SK-N-SH (cell line): ENCODE measurements around the gene BLOC1S3. TPM values are rescaled to one million over a fixed set of nuclear protein-coding genes. Genes with fewer than 3 reads are reported as not detected.

Source experiments
- CTCF ChIA-PET: fragments of 300-600, 350-600 bp; formaldehyde crosslinking; extraction: SDS; loops from one replicate; lab custom pipeline; 2021; lab: Yijun Ruan, JAX
- POLR2A ChIA-PET: fragments of 350-600 bp; sonication (Branson Sonifier 250); formaldehyde crosslinking; extraction: SDS; loops from one replicate; lab custom pipeline; 2020; ENCODE audit warnings: antibody characterized with exemption, inconsistent platforms; lab: Yijun Ruan, JAX
- DNase-seq: peaks from one replicate; pipeline ENCODE4 v3.0.0; 2012
- H2AFZ ChIP-seq: fragments of 200-600 bp; sonication (generic); 2 replicates; pipeline ENCODE4 v1.8.1; 2016; ENCODE audit warnings: antibody characterized with exemption, mild to moderate bottlenecking, low read depth
- H3F3A ChIP-seq: fragments of 200-600 bp; sonication (generic); replicated peaks from 2 replicates; pipeline ENCODE3; 2016; ENCODE audit warnings: antibody characterized with exemption, mild to moderate bottlenecking; ENCODE audit not compliant: insufficient read depth
- H3K27ac ChIP-seq, 2 experiments: fragments of 200-500 bp in 1 of 2; fragments of 200-600 bp in 1 of 2; sonication (Bioruptor generic) in 1 of 2; sonication (generic), shearing (Covaris generic) in 1 of 2; 2 replicates each; pipeline versions ENCODE4 v1.5.1 to v1.6.1; 2014 to 2016; ENCODE audit warnings: low read depth in 2 of 2, inconsistent platforms in 1 of 2, low read length in 1 of 2, mild to moderate bottlenecking in 1 of 2, mixed read lengths in 1 of 2
- H3K27me3 ChIP-seq: fragments of 200-600 bp; sonication (generic), shearing (Covaris generic); 2 replicates; pipeline ENCODE4 v1.6.1; 2016; ENCODE audit warnings: mixed run types; ENCODE audit not compliant: insufficient read depth
- H3K36me3 ChIP-seq, 2 experiments: fragments of 200-500 bp in 1 of 2; fragments of 200-600 bp in 1 of 2; sonication (Bioruptor generic) in 1 of 2; sonication (generic) in 1 of 2; replicated peaks in 1 of 2; 2 replicates each; pipeline versions ENCODE3 to v1.5.1; 2014 to 2016; ENCODE audit warnings: low read length in 1 of 2, mild to moderate bottlenecking in 1 of 2; ENCODE audit not compliant: insufficient read depth in 2 of 2, control insufficient read depth in 1 of 2
- H3K4me1 ChIP-seq, 2 experiments: fragments of 200-500 bp in 1 of 2; fragments of 200-600 bp in 1 of 2; sonication (Bioruptor generic) in 1 of 2; sonication (generic), shearing (Covaris generic) in 1 of 2; 2 replicates each; pipeline versions ENCODE4 v1.5.1 to v1.6.1; 2014 to 2016; ENCODE audit warnings: low read depth in 1 of 2, low read length in 1 of 2, mixed run types in 1 of 2; ENCODE audit not compliant: insufficient read depth in 2 of 2, control insufficient read depth in 1 of 2
- H3K4me2 ChIP-seq: fragments of 200-600 bp; sonication (generic), shearing (Covaris generic); 2 replicates; pipeline ENCODE4 v1.6.1; 2017; ENCODE audit warnings: mixed run types
- H3K4me3 ChIP-seq, 2 experiments: fragments of 200-500 bp in 1 of 2; fragments of 200-600 bp in 1 of 2; sonication (Bioruptor generic) in 1 of 2; sonication (generic), shearing (Covaris generic) in 1 of 2; 2 replicates each; pipeline versions ENCODE4 v1.5.1 to v1.8.1; 2014 to 2016; ENCODE audit warnings: low read depth in 2 of 2, inconsistent platforms in 1 of 2, low read length in 1 of 2, mild to moderate bottlenecking in 1 of 2, mixed read lengths in 1 of 2, moderate library complexity in 1 of 2
- H3K79me2 ChIP-seq: fragments of 200-600 bp; sonication (generic); 2 replicates; pipeline ENCODE4 v1.8.1; 2017; ENCODE audit warnings: mild to moderate bottlenecking; ENCODE audit not compliant: insufficient read depth
- H3K9ac ChIP-seq: fragments of 200-600 bp; sonication (generic); 2 replicates; pipeline ENCODE4 v1.6.1; 2017; ENCODE audit warnings: mixed run types
- H3K9me2 ChIP-seq: fragments of 200-600 bp; sonication (generic); 2 replicates; pipeline ENCODE4 v1.6.1; 2017; ENCODE audit warnings: mixed run types
- H3K9me3 ChIP-seq: fragments of 200-600 bp; sonication (generic); 2 replicates; pipeline ENCODE4 v1.6.1; 2017; ENCODE audit warnings: mixed run types, mild to moderate bottlenecking, moderate library complexity
- H4K20me1 ChIP-seq: fragments of 200-600 bp; sonication (generic); 2 replicates; pipeline ENCODE4 v1.6.1; 2017; ENCODE audit warnings: mild to moderate bottlenecking, mixed run types; ENCODE audit not compliant: insufficient read depth
- ELF1 ChIP-seq: IDR thresholded peaks from 2 replicates; pipeline ENCODE4 v1.4.0; 2012
- EZH2phosphoT487 ChIP-seq: fragments of 200-600 bp; sonication (generic); IDR thresholded peaks from 2 replicates; pipeline ENCODE4 v1.6.1; 2017; ENCODE audit warnings: low read depth, mixed run types, mild to moderate bottlenecking, antibody characterized with exemption, moderate library complexity, borderline replicate concordance
- FOSL2 ChIP-seq: IDR thresholded peaks from 2 replicates; pipeline ENCODE4 v1.4.0; 2012; ENCODE audit warnings: low read depth, mild to moderate bottlenecking, moderate library complexity, borderline replicate concordance
- FOXJ3 ChIP-seq: sonication (generic); formaldehyde crosslinking; IDR thresholded peaks from 2 replicates; pipeline ENCODE4 v1.5.1; 2020; ENCODE audit warnings: mild to moderate bottlenecking, missing genetic modification reagents
- GABPA ChIP-seq: IDR thresholded peaks from 2 replicates; pipeline ENCODE4 v1.4.0; 2012; ENCODE audit warnings: low read depth, mild to moderate bottlenecking
- JUND ChIP-seq: IDR thresholded peaks from 2 replicates; pipeline ENCODE4 v1.4.0; 2012
- MEF2A ChIP-seq: IDR thresholded peaks from 2 replicates; pipeline ENCODE4 v1.4.0; 2012; ENCODE audit warnings: low read depth, borderline replicate concordance
- MXI1 ChIP-seq: IDR thresholded peaks from 2 replicates; pipeline ENCODE4 v1.6.1; 2012; ENCODE audit warnings: mild to moderate bottlenecking, low read depth, low read length, improper control_type of control experiment
- NFIC ChIP-seq: IDR thresholded peaks from 2 replicates; pipeline ENCODE4 v1.4.0; 2012; ENCODE audit warnings: borderline replicate concordance
- NRF1 ChIP-seq: IDR thresholded peaks from 2 replicates; pipeline ENCODE4 v1.6.1; 2012; ENCODE audit warnings: low read depth, mild to moderate bottlenecking, low read length
- POLR2AphosphoS5 ChIP-seq: IDR thresholded peaks from 2 replicates; pipeline ENCODE4 v1.6.1; 2012; ENCODE audit warnings: low read depth, low read length
- RXRA ChIP-seq: IDR thresholded peaks from 2 replicates; pipeline ENCODE4 v1.4.0; 2012; ENCODE audit warnings: low read depth, mild to moderate bottlenecking, borderline replicate concordance
- SMC3 ChIP-seq: IDR thresholded peaks from 2 replicates; pipeline ENCODE4 v1.6.1; 2012; ENCODE audit warnings: low read depth, low read length, improper control_type of control experiment
- TCF12 ChIP-seq: IDR thresholded peaks from 2 replicates; pipeline ENCODE4 v1.4.0; 2012
- TEAD4 ChIP-seq: IDR thresholded peaks from 2 replicates; pipeline ENCODE4 v1.4.0; 2012; ENCODE audit warnings: mild to moderate bottlenecking, borderline replicate concordance; ENCODE audit not compliant: insufficient read depth
- WGBS: methylation state at CpG from one replicate; pipeline ENCODE4 v1.1.6; 2017; ENCODE audit warnings: low lambda C conversion rate; 5-methylcytosine and 5-hydroxymethylcytosine counted together
- polyA plus RNA-seq, 3 experiments: library from polyadenylated mRNA; depleted of rRNA; stranded (reverse); fragments of >200 nt; gene quantifications; 2 replicates each; pipeline ENCODE4 v1.2.3, GENCODE V29; 2012
- TF ChIP-seq, protein P1 (sequence below): IDR thresholded peaks from 2 replicates; pipeline ENCODE4 v1.4.0; 2012; ENCODE audit warnings: low read depth, borderline replicate concordance
- TF ChIP-seq, protein P2 (sequence below): IDR thresholded peaks from 2 replicates; pipeline ENCODE4 v1.6.1; 2012; ENCODE audit warnings: mild to moderate bottlenecking, low read depth, low read length, moderate library complexity
- TF ChIP-seq, protein P3 (sequence below): fragments of 200-600 bp; sonication (generic); IDR thresholded peaks from 2 replicates; pipeline ENCODE4 v1.6.1; 2017; ENCODE audit warnings: antibody characterized with exemption, mild to moderate bottlenecking, moderate library complexity

Gene BLOC1S3
- polyA plus RNA-seq, 1 of the 3 experiments (the other 2 are of a cell fraction): 3.0 TPM

DNA sequence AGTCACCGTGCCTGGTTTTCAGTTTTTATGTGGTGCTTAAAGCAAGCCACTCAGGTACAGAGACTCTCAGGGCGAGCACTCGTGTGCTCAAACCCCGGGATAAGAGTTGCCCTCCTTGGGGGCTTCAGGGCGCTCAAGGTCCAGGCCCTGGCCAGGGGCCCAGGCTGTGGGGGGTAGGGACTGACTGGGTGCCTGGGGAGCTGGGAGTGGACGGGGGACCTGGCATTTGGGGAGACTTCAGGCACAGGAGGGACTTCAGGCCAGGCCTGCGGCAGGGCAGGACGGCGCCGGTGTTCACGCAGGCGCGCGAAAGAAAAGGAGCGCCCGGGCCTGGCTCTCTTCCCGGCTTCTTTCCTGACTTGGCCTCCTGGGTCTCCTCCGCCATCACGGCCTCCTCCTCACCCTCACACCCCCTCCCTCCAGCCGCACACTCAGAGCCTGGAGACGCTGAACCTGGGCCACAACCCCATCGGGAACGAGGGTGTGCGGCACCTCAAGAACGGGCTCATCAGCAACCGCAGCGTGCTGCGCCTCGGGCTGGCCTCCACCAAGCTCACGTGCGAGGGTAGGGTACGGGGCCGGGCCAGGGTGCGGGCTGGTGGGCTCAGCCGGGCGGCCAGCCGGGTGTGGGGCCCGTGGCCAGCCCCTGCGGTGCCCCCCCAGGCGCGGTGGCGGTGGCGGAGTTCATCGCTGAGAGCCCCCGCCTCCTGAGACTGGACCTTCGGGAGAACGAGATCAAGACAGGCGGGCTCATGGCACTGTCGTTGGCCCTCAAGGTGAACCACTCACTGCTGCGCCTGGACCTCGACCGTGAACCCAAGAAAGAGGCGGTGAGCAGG, 33.9 kb upstream of the BLOC1S3 start:
- Histone ChIP-seq H3K9me3 (no peaks in the 10 kb centered on the region), H2AFZ (no peak overlapping the region), H3K4me3 (no peak overlapping the region), H3F3A (no peaks in the 10 kb centered on the region), H3K36me3 (peaks cover 0 to 42% of the 10 kb centered on the region in 2 experiments), H4K20me1 (no peaks in the 10 kb centered on the region), H3K27me3 (no peaks in the 10 kb centered on the region), H3K79me2 (no peaks in the 10 kb centered on the region), H3K27ac (no peak overlapping the region), H3K9me2 (no peaks in the 10 kb centered on the region), H3K9ac (no peak overlapping the region), H3K4me1 (no peaks in the 10 kb centered on the region), H3K4me2 (no peak overlapping the region)
- 97% methylated on average over 30 of the region's 53 CpGs for WGBS
- DNase-seq: no peak
- TF ChIP-seq MXI1 (no peak), ELF1 (no peak), NFIC (no peak), JUND (no peak), RXRA (no peak), FOXJ3 (CRISPR knock-in tag) (no peak), TCF12 (no peak), POLR2AphosphoS5 (no peak), FOSL2 (no peak), SMC3 (no peak), NRF1 (no peak), TEAD4 (no peak), GABPA (no peak), MEF2A (no peak), EZH2phosphoT487 (no peak)
- TF ChIP-seq, protein P1, sequence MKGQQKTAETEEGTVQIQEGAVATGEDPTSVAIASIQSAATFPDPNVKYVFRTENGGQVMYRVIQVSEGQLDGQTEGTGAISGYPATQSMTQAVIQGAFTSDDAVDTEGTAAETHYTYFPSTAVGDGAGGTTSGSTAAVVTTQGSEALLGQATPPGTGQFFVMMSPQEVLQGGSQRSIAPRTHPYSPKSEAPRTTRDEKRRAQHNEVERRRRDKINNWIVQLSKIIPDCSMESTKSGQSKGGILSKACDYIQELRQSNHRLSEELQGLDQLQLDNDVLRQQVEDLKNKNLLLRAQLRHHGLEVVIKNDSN: no peak
- TF ChIP-seq, protein P2, sequence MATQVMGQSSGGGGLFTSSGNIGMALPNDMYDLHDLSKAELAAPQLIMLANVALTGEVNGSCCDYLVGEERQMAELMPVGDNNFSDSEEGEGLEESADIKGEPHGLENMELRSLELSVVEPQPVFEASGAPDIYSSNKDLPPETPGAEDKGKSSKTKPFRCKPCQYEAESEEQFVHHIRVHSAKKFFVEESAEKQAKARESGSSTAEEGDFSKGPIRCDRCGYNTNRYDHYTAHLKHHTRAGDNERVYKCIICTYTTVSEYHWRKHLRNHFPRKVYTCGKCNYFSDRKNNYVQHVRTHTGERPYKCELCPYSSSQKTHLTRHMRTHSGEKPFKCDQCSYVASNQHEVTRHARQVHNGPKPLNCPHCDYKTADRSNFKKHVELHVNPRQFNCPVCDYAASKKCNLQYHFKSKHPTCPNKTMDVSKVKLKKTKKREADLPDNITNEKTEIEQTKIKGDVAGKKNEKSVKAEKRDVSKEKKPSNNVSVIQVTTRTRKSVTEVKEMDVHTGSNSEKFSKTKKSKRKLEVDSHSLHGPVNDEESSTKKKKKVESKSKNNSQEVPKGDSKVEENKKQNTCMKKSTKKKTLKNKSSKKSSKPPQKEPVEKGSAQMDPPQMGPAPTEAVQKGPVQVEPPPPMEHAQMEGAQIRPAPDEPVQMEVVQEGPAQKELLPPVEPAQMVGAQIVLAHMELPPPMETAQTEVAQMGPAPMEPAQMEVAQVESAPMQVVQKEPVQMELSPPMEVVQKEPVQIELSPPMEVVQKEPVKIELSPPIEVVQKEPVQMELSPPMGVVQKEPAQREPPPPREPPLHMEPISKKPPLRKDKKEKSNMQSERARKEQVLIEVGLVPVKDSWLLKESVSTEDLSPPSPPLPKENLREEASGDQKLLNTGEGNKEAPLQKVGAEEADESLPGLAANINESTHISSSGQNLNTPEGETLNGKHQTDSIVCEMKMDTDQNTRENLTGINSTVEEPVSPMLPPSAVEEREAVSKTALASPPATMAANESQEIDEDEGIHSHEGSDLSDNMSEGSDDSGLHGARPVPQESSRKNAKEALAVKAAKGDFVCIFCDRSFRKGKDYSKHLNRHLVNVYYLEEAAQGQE: no peak
- TF ChIP-seq, protein P3, sequence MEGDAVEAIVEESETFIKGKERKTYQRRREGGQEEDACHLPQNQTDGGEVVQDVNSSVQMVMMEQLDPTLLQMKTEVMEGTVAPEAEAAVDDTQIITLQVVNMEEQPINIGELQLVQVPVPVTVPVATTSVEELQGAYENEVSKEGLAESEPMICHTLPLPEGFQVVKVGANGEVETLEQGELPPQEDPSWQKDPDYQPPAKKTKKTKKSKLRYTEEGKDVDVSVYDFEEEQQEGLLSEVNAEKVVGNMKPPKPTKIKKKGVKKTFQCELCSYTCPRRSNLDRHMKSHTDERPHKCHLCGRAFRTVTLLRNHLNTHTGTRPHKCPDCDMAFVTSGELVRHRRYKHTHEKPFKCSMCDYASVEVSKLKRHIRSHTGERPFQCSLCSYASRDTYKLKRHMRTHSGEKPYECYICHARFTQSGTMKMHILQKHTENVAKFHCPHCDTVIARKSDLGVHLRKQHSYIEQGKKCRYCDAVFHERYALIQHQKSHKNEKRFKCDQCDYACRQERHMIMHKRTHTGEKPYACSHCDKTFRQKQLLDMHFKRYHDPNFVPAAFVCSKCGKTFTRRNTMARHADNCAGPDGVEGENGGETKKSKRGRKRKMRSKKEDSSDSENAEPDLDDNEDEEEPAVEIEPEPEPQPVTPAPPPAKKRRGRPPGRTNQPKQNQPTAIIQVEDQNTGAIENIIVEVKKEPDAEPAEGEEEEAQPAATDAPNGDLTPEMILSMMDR: no peak
- POLR2A ChIA-PET: no interaction called here
- CTCF ChIA-PET: interaction anchor here (1.1 to 1.8 kb wide), 4 partner anchors 8 to 39 kb away, joined by 3 to 7 read pairs (median 4); no protein-coding TSS in a partner anchor
